Inflammatory macrophage treated with lipopolysaccharide for 4 hours (primary cell): Measurements from ENCODE around the gene MATCAP1.

Experiments used
- DNase-seq: peaks from one replicate; pipeline ENCODE4 v3.0.0-alpha.2; 2020

Gene MATCAP1

DNA sequence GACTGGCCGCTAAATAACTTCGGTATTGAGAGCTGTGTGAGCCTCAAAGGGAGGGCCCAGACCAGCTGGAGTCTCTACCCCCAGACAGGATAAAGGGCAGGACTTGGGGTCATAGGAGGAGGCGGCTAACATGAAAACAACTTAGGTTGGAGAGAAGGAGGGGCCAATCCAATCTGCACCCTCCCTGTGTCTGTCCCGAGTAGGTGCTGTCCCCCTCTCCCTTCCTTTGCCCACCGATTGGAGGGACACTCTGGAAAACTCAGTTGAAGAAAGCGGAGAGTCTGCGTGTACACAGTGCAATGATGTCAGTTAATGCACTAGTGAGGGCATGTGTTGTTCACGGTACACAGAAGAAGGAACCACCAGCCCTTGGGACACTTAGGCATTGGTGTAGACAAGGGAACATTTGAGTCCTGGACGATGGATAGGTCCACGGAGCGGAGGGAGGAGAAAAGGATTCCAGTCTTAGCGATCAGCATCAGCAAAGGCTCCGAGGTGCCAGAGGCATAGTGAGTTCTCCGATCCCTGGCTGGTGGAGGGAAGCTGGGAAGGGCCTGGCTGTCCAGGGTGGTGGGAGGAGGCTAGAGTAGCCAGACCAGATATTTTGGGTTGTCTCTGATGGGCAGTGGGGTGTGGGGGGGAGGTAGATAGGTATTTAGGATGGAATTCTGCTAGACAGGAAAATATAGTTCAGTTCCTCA lies 12.7 kb downstream of the MATCAP1 start:
- DNase-seq: peak; percentile 23

DNA sequence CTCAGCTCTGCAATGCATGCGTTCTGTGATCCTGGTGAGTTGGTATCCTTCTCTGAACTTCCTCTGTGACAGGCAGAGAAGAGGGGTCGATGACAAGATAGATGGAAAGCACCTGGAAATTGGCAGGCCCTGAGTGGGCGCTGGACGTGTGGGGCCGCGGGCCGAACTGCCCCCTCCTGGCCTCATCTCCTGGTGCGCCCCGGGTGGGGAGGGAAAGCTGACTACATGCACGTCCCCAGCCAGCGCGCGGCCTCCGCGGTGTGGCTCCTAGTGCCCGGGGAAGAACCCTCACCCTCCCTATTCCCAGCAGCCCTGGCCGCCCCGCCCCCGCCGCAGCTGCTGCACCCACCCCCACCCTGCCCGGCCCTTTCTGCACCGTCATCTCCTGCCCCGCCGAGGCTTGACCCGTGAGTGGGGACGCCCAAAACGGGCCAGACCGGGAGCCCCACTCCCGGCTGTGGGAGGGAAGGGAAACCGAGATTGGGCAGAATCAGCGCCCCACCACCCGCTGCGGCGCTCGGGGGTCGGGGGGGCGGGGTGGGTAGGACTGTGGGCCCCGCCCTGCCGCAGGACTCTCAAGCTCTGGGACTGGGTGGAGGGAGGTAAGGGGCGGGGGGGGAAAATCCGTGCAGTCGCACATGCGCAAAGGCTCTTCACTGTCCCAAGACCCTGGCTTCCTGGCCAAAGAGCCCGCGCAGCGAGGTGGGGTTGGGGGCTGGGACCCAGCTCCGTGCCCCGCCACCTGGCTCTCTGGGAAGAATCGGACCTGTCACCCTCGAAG lies 13.4 kb downstream of the MATCAP1 start, which contains the start of gene NOL3:
Gene NOL3, plus strand, starts transcription at position 371 of the 781 bp plus-strand sequence.
- DNase-seq: peak; percentile 79

DNA sequence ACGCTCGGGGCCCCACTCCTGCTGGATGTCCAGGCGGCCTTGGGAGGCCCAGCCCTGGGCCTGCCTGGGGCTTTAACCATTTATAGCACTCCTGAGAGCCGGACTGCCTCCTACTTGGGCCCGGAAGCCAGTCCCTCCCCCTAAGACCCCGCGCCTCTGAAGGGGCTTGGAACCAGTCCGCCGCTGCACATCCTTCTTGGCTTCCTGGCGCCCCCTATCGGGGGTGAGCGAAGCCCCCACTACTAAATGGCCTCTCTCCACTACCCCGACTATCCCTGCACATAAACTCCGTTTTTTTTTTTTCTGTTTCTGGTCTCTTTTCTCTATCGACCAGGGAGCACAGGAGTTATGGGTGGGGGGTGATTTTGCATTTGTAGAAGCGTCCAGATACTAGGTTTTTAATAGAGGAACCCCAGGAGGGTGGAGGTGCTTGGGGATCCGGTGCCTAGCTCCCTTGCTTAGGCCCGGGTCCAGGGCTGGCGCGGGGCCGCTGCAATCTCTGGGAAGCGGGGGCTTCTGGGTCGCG lies 14.1 kb downstream of the MATCAP1 start:
- peak; percentile 32 for DNase-seq

DNA sequence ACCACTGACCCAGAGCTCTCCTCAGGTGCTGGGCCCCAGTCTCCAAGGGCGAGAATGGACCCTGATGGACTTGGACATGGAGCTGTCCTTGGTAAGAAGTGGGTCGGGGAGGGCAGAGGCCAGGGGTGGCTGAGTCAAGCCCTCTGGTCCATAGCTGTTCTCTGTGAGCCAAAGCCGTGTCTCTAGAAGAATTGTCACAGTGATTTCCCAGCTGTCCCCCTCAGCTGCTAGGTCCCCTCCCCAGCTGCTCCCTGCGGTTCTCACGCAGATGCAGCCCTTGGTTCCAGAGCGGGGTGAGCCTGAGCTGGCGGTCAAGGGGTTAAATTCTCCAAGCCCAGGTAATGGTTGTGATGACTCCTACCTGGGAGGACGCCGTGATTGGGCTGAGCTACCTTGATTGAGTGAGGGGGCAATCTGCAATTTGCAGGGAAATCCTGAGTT lies 14.7 kb downstream of the MATCAP1 start:
- no peak for DNase-seq

DNA sequence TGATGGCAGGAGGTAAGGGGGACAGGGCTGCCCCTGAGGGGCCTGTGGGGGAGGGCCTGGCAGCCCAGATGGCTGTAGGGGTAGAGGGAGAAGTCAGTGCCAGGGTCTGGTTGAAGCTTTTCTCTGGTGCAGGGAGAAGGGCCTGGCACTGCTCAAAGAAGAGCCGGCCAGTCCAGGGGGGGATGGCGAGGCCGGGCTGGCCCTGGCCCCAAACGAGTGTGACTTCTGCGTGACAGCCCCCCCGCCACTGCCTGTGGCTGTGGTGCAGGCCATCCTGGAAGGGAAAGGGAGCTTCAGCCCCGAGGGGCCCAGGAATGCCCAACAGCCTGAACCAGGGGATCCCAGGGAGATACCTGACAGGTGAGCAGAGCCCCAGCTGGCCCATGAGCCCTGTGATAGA lies 16.2 kb downstream of the MATCAP1 start:
- no peak for DNase-seq

DNA sequence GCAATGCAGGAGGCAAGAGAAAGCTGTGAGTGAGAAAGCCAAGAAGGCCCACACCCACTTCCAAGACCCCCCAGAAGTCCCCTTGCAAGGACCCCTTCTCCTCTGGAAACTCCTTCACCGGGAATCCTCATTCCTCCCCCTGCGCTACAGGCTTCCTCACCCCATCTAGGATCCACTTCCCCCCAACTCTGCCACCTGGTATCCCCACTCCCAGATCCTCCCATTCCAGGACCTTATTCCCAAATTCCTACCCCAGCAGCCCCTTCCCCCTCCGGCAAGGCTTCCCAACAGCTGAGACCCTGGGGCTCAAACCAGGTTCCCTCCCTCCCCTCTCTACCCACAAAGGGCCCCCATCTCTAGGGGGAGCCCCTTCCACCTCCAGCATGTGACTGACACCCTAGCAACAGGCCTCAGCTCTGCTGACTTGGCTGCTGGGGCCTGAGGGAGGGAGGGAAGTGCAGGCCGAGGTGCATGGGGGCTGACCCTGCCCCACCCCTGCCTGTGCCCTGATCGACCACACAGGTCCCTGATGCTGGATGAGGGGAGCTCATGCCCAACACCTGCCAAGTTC lies 17.1 kb downstream of the MATCAP1 start:
- no peak for DNase-seq

DNA sequence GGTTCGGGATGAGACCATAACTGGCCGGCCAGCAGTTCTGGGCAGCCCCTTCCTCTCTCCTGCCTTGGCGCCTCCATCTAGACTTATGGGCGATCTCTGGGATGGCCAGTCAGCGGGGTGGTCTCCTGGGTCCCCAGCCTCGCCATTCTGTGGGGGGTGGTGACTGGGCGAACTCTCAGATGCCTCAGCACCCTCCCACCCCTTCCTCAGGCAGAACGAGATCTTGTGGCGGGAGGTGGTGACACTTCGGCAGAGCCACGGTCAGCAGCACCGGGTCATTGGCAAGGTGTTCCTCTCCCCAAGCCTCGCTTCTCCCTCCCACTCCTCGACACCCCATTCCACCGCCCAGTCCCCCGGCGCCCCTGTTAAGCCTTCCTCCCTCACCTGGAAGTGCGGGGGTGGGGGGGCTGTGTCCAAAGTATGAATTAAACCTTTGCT lies 17.6 kb downstream of the MATCAP1 start:
- no peak for DNase-seq

DNA sequence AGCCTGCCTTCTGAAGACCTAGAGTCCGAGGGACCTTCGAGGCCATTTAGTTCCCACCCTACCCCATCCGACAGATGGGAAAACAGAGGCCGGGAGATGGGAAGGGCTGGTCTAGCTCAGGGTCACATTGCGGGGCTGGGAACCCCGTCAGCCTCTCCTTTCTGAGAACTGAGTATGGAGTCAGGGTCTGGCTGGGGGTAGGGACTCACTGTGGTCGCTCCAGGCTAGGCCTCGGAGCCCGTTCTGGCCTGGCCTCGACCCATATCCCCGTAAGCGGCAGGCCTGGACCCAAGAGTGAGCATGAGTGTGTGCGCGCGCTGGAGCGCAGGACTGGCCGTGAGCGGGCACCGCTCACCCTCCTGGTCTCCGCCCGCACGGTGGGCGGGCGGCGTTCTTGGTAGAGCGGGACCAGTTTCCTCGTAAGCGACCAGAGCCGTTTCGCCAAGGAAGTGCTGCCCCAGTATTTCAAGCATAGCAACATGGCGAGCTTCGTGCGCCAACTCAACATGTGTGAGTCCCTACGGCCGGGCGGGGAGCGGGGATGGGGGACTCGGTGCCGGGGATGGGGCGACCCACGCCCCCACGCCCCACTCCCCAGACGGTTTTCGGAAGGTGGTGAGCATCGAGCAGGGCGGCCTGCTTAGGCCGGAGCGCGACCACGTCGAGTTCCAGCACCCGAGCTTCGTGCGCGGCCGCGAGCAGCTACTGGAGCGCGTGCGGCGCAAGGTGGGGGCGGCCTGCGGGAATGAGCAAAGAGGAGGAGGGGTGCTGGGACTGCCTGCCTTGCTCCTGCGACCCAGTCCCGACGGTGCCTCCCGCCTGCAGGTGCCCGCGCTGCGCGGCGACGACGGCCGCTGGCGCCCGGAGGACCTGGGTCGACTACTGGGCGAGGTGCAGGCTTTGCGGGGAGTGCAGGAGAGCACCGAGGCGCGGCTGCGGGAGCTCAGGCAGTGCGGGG lies 18.4 kb downstream of the MATCAP1 start:
- DNase-seq: peak; percentile 16

DNA sequence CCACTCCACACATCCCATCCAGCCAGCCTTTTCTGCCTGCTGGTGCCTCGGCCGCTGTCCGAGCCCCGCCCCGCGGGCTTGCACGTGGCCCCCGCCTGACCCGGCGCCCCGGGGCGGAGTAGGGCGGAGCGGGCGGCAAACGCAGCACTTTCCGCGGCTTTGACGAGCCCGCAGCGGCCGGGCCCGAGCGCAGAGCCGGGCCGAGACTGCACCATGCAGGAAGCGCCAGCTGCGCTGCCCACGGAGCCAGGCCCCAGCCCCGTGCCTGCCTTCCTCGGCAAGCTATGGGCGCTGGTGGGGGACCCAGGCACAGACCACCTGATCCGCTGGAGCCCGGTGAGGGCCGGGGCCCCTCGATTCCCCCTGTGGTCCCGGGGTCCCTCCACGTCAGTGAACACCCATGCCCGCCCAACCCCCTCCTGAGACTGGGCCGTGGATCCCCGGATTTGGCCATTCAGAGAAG lies 19.1 kb downstream of the MATCAP1 start, which contains the start of gene HSF4:
Gene HSF4, plus strand, starts transcription at position 147 of the 463 bp plus-strand sequence. Its CDS starts 67 bp downstream, at position 214.
- DNase-seq: peak; percentile 61

DNA sequence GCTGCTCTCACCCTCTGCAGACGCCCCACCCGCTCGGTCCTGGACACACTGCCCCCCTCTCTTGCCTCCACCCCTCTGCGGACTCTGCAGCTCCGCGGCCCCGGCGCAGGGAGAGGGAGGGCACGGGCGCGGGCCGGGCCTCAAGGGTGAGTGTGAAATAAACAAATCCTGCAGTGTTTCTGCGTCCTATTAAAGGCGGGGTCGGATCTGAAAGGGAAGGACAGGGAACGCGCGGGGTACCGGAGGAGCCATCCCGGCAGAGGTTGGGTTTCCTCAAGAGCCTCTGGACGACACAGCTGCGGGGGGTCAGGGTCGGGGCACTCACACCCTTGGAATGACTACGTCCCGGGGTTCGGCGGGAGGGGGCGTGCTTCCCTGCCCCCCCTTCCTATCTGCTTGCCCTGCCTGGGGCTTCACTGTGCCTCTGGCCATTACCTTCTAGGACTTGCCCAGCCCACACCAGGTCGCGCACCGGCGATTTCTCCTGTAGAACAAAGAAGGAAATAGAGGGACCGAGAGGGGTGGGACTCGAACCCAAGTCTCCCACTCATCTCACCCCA lies 19.7 kb downstream of the MATCAP1 start:
- no peak for DNase-seq

DNA sequence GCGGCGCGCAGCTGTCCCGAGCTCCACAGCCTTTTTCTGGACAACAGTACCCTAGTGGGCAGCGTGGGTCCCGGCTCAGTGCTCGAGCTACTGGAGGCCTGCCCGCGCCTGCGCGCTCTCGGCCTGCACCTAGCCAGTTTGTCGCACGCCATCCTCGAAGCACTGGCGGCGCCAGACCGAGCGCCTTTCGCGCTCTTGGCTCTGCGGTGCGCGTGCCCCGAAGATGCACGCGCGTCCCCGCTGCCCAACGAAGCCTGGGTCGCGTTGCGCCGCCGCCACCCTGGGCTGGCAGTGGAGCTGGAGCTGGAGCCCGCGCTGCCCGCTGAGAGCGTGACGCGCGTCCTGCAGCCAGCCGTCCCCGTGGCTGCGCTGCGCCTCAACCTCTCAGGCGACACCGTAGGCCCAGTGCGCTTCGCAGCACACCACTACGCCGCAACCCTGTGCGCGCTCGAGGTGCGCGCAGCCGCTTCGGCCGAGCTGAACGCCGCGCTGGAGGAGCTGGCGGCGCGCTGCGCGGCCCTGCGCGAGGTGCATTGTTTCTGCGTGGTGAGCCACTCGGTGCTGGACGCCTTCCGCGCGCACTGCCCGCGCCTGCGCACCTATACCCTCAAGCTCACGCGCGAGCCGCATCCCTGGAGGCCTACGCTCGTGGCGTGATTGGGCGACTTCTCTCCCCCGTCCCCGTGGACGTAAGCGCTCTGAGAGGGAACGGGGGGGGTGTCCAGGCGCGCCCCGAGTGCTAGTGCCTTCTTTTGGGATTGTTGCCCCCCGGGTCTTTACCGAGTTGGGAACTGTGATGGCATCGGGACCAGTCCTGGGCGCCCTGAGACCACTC lies 20.4 kb downstream of the MATCAP1 start:
- DNase-seq: peak; percentile 32

DNA sequence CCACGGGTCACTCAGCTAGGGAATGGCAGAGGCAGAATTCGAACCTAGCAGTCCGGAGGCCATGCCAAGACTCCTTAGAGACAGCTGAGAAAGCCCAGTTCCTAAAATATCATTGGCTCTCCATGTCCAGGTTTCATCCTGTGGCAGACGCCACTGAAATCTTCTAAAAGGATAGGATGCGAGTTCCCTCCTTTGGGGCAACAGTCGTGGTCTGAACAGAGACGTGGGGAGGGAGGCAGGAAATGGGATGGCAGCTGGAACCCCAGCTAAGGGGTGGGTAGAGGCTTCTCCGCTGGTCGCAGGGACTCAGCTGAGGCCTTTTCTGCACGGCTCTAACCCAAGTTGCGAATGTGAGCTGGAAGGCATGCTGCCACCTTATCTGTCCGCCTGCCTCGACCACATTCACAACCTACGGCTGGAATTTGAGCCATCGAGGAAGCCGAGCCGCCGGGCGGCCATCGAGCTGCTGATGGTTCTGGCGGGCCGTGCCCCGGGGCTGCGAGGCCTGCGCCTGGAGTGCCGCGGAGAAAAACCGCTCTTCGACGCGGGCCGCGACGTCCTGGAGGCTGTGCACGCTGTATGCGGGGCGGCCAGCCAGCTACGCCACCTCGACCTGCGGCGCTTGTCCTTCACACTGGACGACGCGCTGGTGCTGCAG lies 21.1 kb downstream of the MATCAP1 start:
- peak; percentile 47 for DNase-seq

DNA sequence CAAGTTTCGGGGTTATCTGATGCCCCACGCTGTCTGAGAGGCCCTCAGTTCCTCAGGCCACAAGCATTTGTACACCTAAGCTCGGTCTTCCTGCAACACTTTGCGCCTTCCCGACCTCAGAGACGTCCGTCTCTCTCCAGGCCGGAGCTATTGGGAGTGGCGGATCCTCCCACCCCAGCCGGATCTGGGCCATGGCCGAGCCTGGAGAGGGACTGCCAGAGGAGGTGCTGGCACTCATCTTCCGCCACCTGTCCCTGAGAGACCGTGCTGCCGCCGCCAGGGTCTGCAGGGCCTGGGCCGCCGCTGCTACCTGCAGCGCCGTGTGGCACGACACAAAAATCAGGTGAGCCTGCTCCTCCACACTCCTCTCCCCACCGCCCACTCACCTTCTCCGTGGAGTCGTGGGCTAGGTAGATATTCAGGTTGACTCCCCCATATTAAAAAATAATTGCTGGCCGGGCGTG lies 22.1 kb downstream of the MATCAP1 start:
- no peak for DNase-seq

DNA sequence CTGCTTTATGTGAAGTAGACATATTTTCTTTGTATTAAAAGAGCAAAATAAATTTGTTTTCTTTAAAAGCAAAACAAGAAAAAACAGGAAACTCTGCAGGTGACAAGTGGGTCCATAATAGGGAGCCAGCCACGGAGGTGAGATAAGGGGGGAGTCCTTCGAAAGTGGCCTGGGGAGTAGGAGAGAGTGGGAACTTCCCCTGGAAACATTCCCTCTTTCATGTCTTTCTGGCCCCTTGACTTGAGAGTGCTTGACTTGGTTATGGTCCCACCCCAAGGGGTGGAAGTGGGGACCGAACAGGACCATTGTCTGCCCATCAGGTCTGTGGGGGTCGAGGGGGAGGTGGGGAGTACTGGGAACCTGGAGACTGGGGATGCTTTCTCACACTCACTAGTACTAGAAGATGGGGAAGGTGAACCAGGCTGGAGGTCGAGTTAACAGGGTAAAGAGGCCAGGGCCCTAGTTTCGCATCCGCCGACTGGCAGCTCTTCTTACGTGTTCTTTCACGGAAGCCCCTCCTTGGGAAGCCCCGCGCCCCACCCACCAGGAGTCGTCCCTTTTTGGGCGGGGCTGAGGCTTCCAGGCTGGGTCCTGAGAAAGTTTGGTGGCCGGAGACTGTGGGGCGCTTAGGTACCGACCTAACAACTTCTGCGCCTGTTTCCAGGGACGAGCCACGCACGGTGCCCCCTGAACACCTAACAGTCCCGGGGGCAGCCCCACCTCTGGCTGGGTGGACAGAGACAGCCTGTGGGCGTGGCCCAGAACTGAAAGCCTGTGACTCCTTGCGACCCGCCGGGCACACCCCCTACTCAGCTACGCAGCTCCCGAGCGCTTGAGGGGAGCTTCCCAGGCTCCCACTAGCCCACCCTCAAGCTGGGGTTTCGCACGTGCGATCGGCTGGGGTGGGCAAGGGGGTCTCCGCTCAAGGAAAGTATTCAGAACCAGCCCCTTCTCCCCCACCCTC lies 24.8 kb downstream of the MATCAP1 start:
- DNase-seq: peak; percentile 94

DNA sequence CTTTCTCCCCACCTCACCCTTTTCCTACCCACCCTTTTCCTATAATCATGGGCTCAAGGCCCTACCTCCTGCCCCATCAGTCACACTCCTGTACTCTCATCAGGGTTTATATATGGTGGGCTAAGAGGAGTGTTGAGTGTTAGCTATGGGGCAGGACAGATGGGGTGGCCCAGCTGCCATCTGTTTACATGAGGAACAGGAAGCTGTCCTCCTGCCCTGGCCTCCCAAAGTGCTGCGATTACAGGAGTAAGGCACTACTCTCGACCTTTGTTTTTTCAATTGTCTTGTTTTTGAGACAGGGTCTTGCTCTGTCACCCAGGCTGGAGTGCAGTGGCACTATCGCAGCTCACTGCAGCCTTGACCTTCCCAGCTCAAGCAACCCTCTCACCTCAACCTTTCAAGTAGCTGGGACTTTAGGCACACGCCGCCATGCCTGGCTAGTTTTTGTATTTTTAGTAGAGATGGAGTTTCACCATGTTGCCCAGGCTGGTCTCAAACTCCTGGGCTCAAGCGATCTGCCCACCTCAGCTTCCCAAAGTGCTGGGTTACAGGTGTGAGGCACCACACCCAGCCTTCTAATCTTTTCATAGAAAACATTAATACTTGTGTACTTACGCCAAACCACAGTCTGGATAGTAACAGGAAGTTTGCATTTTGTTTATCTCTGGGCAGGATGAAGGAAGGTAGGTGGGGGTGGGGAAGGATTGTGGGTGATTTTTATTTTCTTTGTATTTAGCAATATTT lies 25.7 kb downstream of the MATCAP1 start:
- DNase-seq: no peak

DNA sequence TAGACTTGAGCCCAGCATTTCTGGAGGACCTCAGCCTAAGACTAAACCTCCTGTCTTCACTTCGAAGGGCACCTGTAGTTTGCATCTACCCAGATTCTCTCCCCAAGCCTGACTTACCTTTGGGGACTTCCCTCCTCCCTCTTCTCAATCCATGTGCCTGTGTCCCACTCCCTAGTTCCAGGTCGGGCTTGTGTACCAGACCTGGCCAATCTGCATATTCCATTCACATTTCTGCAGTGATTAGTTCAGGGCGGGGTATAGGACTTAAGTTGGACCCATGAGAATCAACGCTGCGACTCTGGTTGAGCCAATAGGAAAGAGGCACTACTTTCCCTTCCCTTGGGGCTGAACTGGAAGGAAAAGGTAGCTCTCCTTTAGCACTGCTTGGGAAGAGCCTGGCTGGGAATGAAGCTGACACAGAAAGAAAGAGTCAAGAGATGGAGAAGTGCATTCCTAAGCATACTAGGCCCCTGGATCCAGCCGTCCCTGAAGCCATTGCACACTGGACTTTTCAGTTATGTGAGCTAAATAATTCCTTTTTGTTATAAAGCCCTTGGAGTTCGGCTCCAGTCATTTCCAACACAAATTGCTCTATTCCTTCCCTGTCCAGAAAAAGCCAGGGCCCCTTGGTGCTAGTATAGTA lies 26.5 kb downstream of the MATCAP1 start:
- no peak for DNase-seq

DNA sequence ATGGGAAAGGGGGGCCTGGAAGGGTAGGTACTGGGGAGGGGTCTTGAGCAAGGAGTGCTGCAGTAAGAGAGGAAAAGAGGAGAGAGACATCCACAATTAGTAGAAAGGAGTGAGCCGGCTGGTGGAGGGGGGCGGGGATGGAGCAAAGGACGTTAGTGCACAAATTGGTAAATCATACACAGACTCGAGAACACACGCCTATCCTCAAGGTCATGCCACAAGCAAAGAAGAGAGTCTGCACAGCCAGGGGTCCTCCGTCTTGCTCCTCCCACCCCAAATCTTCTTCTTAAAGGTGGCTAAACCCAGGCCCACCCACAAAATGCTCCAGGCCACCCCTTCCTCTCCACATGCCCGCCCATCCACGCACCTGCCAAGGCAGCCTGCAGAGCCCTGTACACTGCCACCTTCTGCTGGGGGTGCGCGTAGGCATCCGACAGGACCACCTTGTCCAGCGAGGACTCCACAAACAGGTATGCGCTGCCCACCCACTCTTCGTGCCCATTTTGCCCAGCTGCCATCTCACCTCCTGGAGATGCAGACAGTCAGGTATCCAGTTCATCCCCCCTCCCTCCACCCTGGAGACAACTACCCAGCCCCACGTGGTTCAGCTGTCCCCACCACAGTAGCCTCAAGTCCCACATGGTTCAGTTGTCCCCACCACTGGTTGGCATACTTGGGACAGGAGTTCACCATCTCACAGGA lies 27.5 kb downstream of the MATCAP1 start:
- no peak for DNase-seq
